PC-9 (cell line): ENCODE measurements around the gene HDGFL3. TPM values are rescaled to one million over a fixed set of nuclear protein-coding genes. Genes with fewer than 3 reads are reported as not detected.

Experiments
- BruUV-seq: library from RNA; stranded (reverse); fragments of 400-500 nt; replicated peaks from 2 replicates; lab custom pipeline; 2021; lab: Mats Ljungman, UMichigan
- CTCF ChIA-PET: fragments of 300-600 bp; sonication (Branson Sonifier 250); formaldehyde crosslinking; loops from one replicate; lab custom pipeline; 2022; ENCODE audit warnings: antibody characterized with exemption; lab: Charles Lee
- POLR2A ChIA-PET: fragments of 300-600 bp; sonication (Branson Sonifier 250); formaldehyde crosslinking; loops from one replicate; lab custom pipeline; 2022; ENCODE audit warnings: antibody characterized with exemption; ENCODE audit not compliant: unreplicated experiment; lab: Charles Lee
- DNase-seq, 2 experiments: peaks; one replicate each; pipeline versions ENCODE4 v3.0.0 to v3.0.0-alpha.2; 2015 to 2022; ENCODE audit warnings: mixed read lengths in 1 of 2
- H2AFZ ChIP-seq: fragments of 200-600 bp; sonication (generic); 2 replicates; pipeline ENCODE4 v1.8.1; 2017; ENCODE audit warnings: antibody characterized with exemption
- H3F3A ChIP-seq: fragments of 200-600 bp; sonication (generic); 2 replicates; pipeline ENCODE4 v1.8.1; 2017; ENCODE audit warnings: antibody characterized with exemption, mild to moderate bottlenecking, low read depth; ENCODE audit not compliant: insufficient read depth
- H3K27ac ChIP-seq: fragments of 200-600 bp; sonication (generic); 2 replicates; pipeline ENCODE4 v1.6.1; 2016; ENCODE audit warnings: mixed run types
- H3K27me3 ChIP-seq: fragments of 200-600 bp; sonication (generic); 2 replicates; pipeline ENCODE4 v1.6.1; 2016; ENCODE audit warnings: low read depth, mixed run types; ENCODE audit not compliant: insufficient read depth
- H3K36me3 ChIP-seq: fragments of 200-600 bp; sonication (generic); 2 replicates; pipeline ENCODE4 v1.6.1; 2016; ENCODE audit warnings: low read depth, mixed run types
- H3K4me1 ChIP-seq: fragments of 200-600 bp; sonication (generic); replicated peaks from 2 replicates; pipeline ENCODE4 v1.6.1; 2016; ENCODE audit warnings: mixed run types; ENCODE audit not compliant: insufficient read depth
- H3K4me2 ChIP-seq: fragments of 200-600 bp; sonication (generic); 2 replicates; pipeline ENCODE4 v1.6.1; 2017; ENCODE audit warnings: mixed run types
- H3K4me3 ChIP-seq: fragments of 200-600 bp; sonication (generic); 2 replicates; pipeline ENCODE4 v1.6.1; 2016; ENCODE audit warnings: mixed run types
- H3K79me2 ChIP-seq: fragments of 200-600 bp; sonication (generic); 2 replicates; pipeline ENCODE4 v1.6.1; 2017; ENCODE audit warnings: low read depth, mixed run types
- H3K9me2 ChIP-seq: fragments of 200-600 bp; sonication (generic); 2 replicates; pipeline ENCODE4 v1.8.1; 2017; ENCODE audit warnings: mild to moderate bottlenecking; ENCODE audit not compliant: insufficient read depth
- H3K9me3 ChIP-seq: fragments of 200-600 bp; sonication (generic); 2 replicates; pipeline ENCODE4 v1.8.1; 2016; ENCODE audit warnings: low read depth; ENCODE audit not compliant: insufficient read depth
- H4K20me1 ChIP-seq: fragments of 200-600 bp; sonication (generic); 2 replicates; pipeline ENCODE4 v1.8.1; 2017; ENCODE audit not compliant: insufficient read depth
- EZH2 ChIP-seq: fragments of 200-600 bp; sonication (generic); IDR thresholded peaks from 2 replicates; pipeline ENCODE4 v1.8.0; 2017; ENCODE audit warnings: antibody characterized with exemption, low read depth
- intact Hi-C: fragments of 100-400 bp; cut with micrococcal nuclease; formaldehyde crosslinking; loops from one replicate; pipeline ENCODE4 v1.10.0; 2022; ENCODE audit not compliant: unreplicated experiment
- total RNA-seq: library from RNA; stranded (reverse); gene quantifications from 2 replicates; pipeline ENCODE4 v1.2.3, GENCODE V29; 2021
- TF ChIP-seq, protein P1 (sequence below): fragments of 200-600 bp; sonication (generic); conservative IDR thresholded peaks from 2 replicates; pipeline ENCODE4 v1.6.1; 2017; ENCODE audit warnings: mixed run types, antibody characterized with exemption, mild to moderate bottlenecking, moderate library complexity

HDGFL3 gene
- total RNA-seq, 1 experiment from 2014 or later, result 10.1 TPM

GRCh38 chr15:83109532-83109931, 98.1 kb downstream of the HDGFL3 start:
- H3K4me1 ChIP-seq, result no peaks in the 10 kb centered on the region
- CTCF ChIA-PET, result no interaction called here

GRCh38 chr15:83108266-83109219, 99.1 kb downstream of the HDGFL3 start:
- H3K4me2 ChIP-seq, result no peak overlapping the region
- H4K20me1 ChIP-seq, result no peaks in the 10 kb centered on the region
- DNase-seq, result no peak
- intact Hi-C loops, result no loop called here
- ChIA-PET POLR2A (no interaction called here), CTCF (no interaction called here)
- H3F3A ChIP-seq, result no peaks in the 10 kb centered on the region
- H3K4me3 ChIP-seq, result no peak overlapping the region
- no peaks in the 10 kb centered on the region for H3K9me2 ChIP-seq
- TF ChIP-seq, protein P1, sequence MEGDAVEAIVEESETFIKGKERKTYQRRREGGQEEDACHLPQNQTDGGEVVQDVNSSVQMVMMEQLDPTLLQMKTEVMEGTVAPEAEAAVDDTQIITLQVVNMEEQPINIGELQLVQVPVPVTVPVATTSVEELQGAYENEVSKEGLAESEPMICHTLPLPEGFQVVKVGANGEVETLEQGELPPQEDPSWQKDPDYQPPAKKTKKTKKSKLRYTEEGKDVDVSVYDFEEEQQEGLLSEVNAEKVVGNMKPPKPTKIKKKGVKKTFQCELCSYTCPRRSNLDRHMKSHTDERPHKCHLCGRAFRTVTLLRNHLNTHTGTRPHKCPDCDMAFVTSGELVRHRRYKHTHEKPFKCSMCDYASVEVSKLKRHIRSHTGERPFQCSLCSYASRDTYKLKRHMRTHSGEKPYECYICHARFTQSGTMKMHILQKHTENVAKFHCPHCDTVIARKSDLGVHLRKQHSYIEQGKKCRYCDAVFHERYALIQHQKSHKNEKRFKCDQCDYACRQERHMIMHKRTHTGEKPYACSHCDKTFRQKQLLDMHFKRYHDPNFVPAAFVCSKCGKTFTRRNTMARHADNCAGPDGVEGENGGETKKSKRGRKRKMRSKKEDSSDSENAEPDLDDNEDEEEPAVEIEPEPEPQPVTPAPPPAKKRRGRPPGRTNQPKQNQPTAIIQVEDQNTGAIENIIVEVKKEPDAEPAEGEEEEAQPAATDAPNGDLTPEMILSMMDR, result no peak
- TF ChIP-seq EZH2, result no peak
- no peak overlapping the region for H2AFZ ChIP-seq
- no TSS peak for BruUV-seq
- H3K36me3 ChIP-seq, result no peaks in the 10 kb centered on the region
- H3K79me2 ChIP-seq, result no peaks in the 10 kb centered on the region
- no peaks in the 10 kb centered on the region for H3K4me1 ChIP-seq
- no peaks in the 10 kb centered on the region for H3K9me3 ChIP-seq
- H3K27me3 ChIP-seq, result no peaks in the 10 kb centered on the region
- H3K27ac ChIP-seq, result no peak overlapping the region

More at GRCh38 chr15:83109532-83109931, 98.1 kb downstream of the HDGFL3 start:
- H3K4me2 ChIP-seq, result no peak overlapping the region
- no peaks in the 10 kb centered on the region for H3F3A ChIP-seq
- H3K4me3 ChIP-seq, result no peak overlapping the region
- no peak for DNase-seq
- no peaks in the 10 kb centered on the region for H3K9me2 ChIP-seq
- no peaks in the 10 kb centered on the region for H3K79me2 ChIP-seq
- no peaks in the 10 kb centered on the region for H3K9me3 ChIP-seq
- TF ChIP-seq, protein P1, result no peak
- no peak for TF ChIP-seq EZH2
- H4K20me1 ChIP-seq, result no peaks in the 10 kb centered on the region
- POLR2A ChIA-PET, result no interaction called here
- BruUV-seq, result no TSS peak
- H3K27me3 ChIP-seq, result no peaks in the 10 kb centered on the region
- intact Hi-C loops, result no loop called here
- no peak overlapping the region for H3K27ac ChIP-seq
- H3K36me3 ChIP-seq, result no peaks in the 10 kb centered on the region
- no peak overlapping the region for H2AFZ ChIP-seq

- Histone ChIP-seq H3K4me3 (no peak overlapping the region), H3K27me3 (no peaks in the 10 kb centered on the region), H4K20me1 (no peaks in the 10 kb centered on the region), H3K27ac (no peak overlapping the region), H3F3A (no peaks in the 10 kb centered on the region), H3K9me3 (no peaks in the 10 kb centered on the region), H2AFZ (no peak overlapping the region), H3K4me2 (no peak overlapping the region), H3K79me2 (no peaks in the 10 kb centered on the region), H3K36me3 (no peaks in the 10 kb centered on the region), H3K4me1 (no peaks in the 10 kb centered on the region), H3K9me2 (no peaks in the 10 kb centered on the region)
- ChIA-PET POLR2A (no interaction called here), CTCF (no interaction called here)
- no peak for TF ChIP-seq EZH2
- TF ChIP-seq, protein P1, result no peak
- DNase-seq, result no peak
- no TSS peak for BruUV-seq
- intact Hi-C loops, result no loop called here
Observed at GRCh38 chr15:83107841-83108181, 99.8 kb downstream of the HDGFL3 start.
